Right cardiac atrium (tissue), 5 donors: ENCODE measurements around the gene THUMPD1. TPM values are rescaled to one million over a fixed set of nuclear protein-coding genes. Genes with fewer than 3 reads are reported as not detected.

Experiments
- ATAC-seq, 2 donors: fragments of 200-7000 bp; cut with Tn5 transposase; one replicate each; pipeline versions ENCODE4 v1.8.0 to v1.9.1; 2020; ENCODE audit warnings: moderate library complexity in 2 of 2, mild to moderate bottlenecking in 1 of 2
- DNase-seq, 3 donors: peaks; one replicate each; pipeline ENCODE4 v3.0.0-alpha.2; 2020
- H3K27ac ChIP-seq: one replicate; pipeline ENCODE4 v1.5.1; 2013; ENCODE audit warnings: mild to moderate bottlenecking, low read length, control low read depth, moderate library complexity
- H3K27me3 ChIP-seq: one replicate; pipeline ENCODE4 v1.6.1; 2013; ENCODE audit not compliant: control insufficient read depth, insufficient read depth
- H3K4me1 ChIP-seq: one replicate; pipeline ENCODE4 v1.6.1; 2013; ENCODE audit warnings: low read length; ENCODE audit not compliant: control insufficient read depth, insufficient read depth
- H3K4me3 ChIP-seq: one replicate; pipeline ENCODE4 v1.5.1; 2013; ENCODE audit warnings: low read length, control low read depth
- H3K9me3 ChIP-seq: one replicate; pipeline ENCODE4 v1.6.1; 2013; ENCODE audit warnings: low read length; ENCODE audit not compliant: control insufficient read depth
- WGBS: extraction: QIAGEN DNeasy Blood & Tissue Kit; methylation state at CpG from one replicate; pipeline ENCODE4 v1.1.7; 2013; 5-methylcytosine and 5-hydroxymethylcytosine counted together
- intact Hi-C, 4 donors: fragments of 100-400 bp; cut with DNase I; formaldehyde crosslinking; loops; one replicate each; pipeline versions ENCODE4 v1.11.0 to v1.14.0; 2022 to 2023
- long read RNA-seq, 4 donors: library from polyadenylated mRNA; unstranded; transcript quantifications; one replicate each; pipeline ENCODE4 v2.0.0, GENCODE V29; 2020 to 2021
- polyA plus RNA-seq: library from polyadenylated mRNA; stranded (reverse); fragments of 200-250 nt; gene quantifications from one replicate; pipeline ENCODE4 v1.2.3, GENCODE V29; 2013
- total RNA-seq, 4 donors: library from RNA; stranded (reverse); fragmentation: NEBNext Ultra II Directional; extraction: Animal tissue kit (Norgen Biotek cat#: 25700); gene quantifications; one replicate each; pipeline ENCODE4 v1.2.1, GENCODE V29; 2021
- donor health status: healthy with polysubstance abuse.
- donor health status: DM: no; HTN: yes; CAD: no.
- donor health status: DM: no; HTN: no; CAD: no.
- donor health status: DM: no; HTN: yes; CAD: no; lungs with severe emphysema.
- donor health status: DM: yes; HTN: yes; CAD: no.

The THUMPD1 gene
- total RNA-seq, result 10 to 100 TPM; 21.6 to 22.3 (median 22.0) TPM
- 11.7 TPM for polyA plus RNA-seq
- long read RNA-seq, donor 1, full-length matches to known transcripts, result 57 of 63 reads
- long read RNA-seq, donor 1, partial matches to known transcripts, result 2 of 63 reads
- long read RNA-seq, donor 1, other reads (novel, unspliced or antisense), result 4 of 63 reads
- long read RNA-seq, donor 2, full-length matches to known transcripts, result 16 of 17 reads
- long read RNA-seq, donor 2, partial matches to known transcripts, result 0 of 17 reads
- long read RNA-seq, donor 2, other reads (novel, unspliced or antisense), result 1 of 17 reads
- long read RNA-seq, donor 3, full-length matches to known transcripts, result 110 of 115 reads
- long read RNA-seq, donor 3, partial matches to known transcripts, result 3 of 115 reads
- long read RNA-seq, donor 3, other reads (novel, unspliced or antisense), result 2 of 115 reads
- long read RNA-seq, donor 4, full-length matches to known transcripts, result 17 of 18 reads
- long read RNA-seq, donor 4, partial matches to known transcripts, result 0 of 18 reads
- long read RNA-seq, donor 4, other reads (novel, unspliced or antisense), result 1 of 18 reads

- Histone ChIP-seq H3K4me1 (peaks cover 6% of the 10 kb centered on the region), H3K4me3 (peak within 1 kb of the TSS; percentile 80), H3K9me3 (no peaks in the 10 kb centered on the region), H3K27ac (peak within 1 kb of the TSS; percentile 82), H3K27me3 (no peaks in the 10 kb centered on the region)
- DNase-seq (peak; percentile 97 to 99 (median 99)), ATAC-seq (peak; percentile 98)
- 5% methylated on average over 42 of the region's 42 CpGs for WGBS
- intact Hi-C loops, result no loop called here
These were observed at the start of gene THUMPD1 for GRCh38 chr16:20741554-20742285. THUMPD1 (minus strand) TSS chr16:20741818; CDS start chr16:20741739, 79 bp downstream.

GRCh38 chr16:20789130-20789529, 47.5 kb upstream of the THUMPD1 start:
- no peak for DNase-seq
- H3K9me3 ChIP-seq, result no peaks in the 10 kb centered on the region
- ATAC-seq, result no peak

GRCh38 chr16:20784204-20784603, 42.6 kb upstream of the THUMPD1 start:
- H3K27ac ChIP-seq, result no peak overlapping the region
- no peaks in the 10 kb centered on the region for H3K9me3 ChIP-seq
- no peaks in the 10 kb centered on the region for H3K4me1 ChIP-seq
- H3K27me3 ChIP-seq, result no peaks in the 10 kb centered on the region
- intact Hi-C loops, result no loop called here
- DNase-seq (no peak), ATAC-seq (no peak)
- H3K4me3 ChIP-seq, result no peak overlapping the region

More at GRCh38 chr16:20789130-20789529, 47.5 kb upstream of the THUMPD1 start:
- no peaks in the 10 kb centered on the region for H3K27me3 ChIP-seq
- intact Hi-C loops, result no loop called here
- H3K4me3 ChIP-seq, result no peak overlapping the region
- H3K27ac ChIP-seq, result no peak overlapping the region
- no peaks in the 10 kb centered on the region for H3K4me1 ChIP-seq

- no peak for DNase-seq
- no peak for ATAC-seq
- H3K9me3 ChIP-seq, result no peaks in the 10 kb centered on the region
- no peak overlapping the region for H3K27ac ChIP-seq
- intact Hi-C loops, result no loop called here
- no peaks in the 10 kb centered on the region for H3K4me1 ChIP-seq
- no peak overlapping the region for H3K4me3 ChIP-seq
- WGBS, result 90% methylated on average over 2 of the region's 2 CpGs
- H3K27me3 ChIP-seq, result no peaks in the 10 kb centered on the region
These were observed 40.9 kb upstream of the THUMPD1 start for GRCh38 chr16:20782470-20782869.

- H3K27me3 ChIP-seq, result no peaks in the 10 kb centered on the region
- intact Hi-C loops, result no loop called here
- ATAC-seq (no peak), DNase-seq (no peak)
- 90% methylated on average over 1 of the region's 1 CpG for WGBS
- no peak overlapping the region for H3K4me3 ChIP-seq
- no peak overlapping the region for H3K27ac ChIP-seq
- H3K4me1 ChIP-seq, result no peaks in the 10 kb centered on the region
- no peaks in the 10 kb centered on the region for H3K9me3 ChIP-seq
These were observed 40.1 kb upstream of the THUMPD1 start for GRCh38 chr16:20781697-20782096.

- no peaks in the 10 kb centered on the region for H3K4me1 ChIP-seq
- 62% methylated on average over 7 of the region's 7 CpGs for WGBS
- DNase-seq (peak; percentile 39 to 78 (median 49)), ATAC-seq (peak; percentile 31 to 59)
- H3K9me3 ChIP-seq, result no peaks in the 10 kb centered on the region
- H3K27ac ChIP-seq, result no peak overlapping the region
- no peaks in the 10 kb centered on the region for H3K27me3 ChIP-seq
- intact Hi-C loops, result no loop called here
- H3K4me3 ChIP-seq, result no peak overlapping the region
These were observed 33.2 kb upstream of the THUMPD1 start for GRCh38 chr16:20774703-20775362.

GRCh38 chr16:20773679-20774078, 32.1 kb upstream of the THUMPD1 start:
- DNase-seq (no peak), ATAC-seq (no peak)
- H3K4me1 ChIP-seq, result no peaks in the 10 kb centered on the region
- 92% methylated on average over 3 of the region's 3 CpGs for WGBS
- intact Hi-C loops, result no loop called here
- H3K27ac ChIP-seq, result no peak overlapping the region
- no peaks in the 10 kb centered on the region for H3K27me3 ChIP-seq
- no peaks in the 10 kb centered on the region for H3K9me3 ChIP-seq
- no peak overlapping the region for H3K4me3 ChIP-seq

- Histone ChIP-seq H3K27ac (no peak overlapping the region), H3K27me3 (no peaks in the 10 kb centered on the region), H3K4me3 (no peak overlapping the region), H3K9me3 (no peaks in the 10 kb centered on the region), H3K4me1 (no peaks in the 10 kb centered on the region)
- intact Hi-C loops, result no loop called here
- ATAC-seq (no peak), DNase-seq (no peak)
- 46% methylated on average over 1 of the region's 1 CpG for WGBS
These were observed 27.2 kb upstream of the THUMPD1 start for GRCh38 chr16:20768818-20769217.

GRCh38 chr16:20768121-20768520, 26.5 kb upstream of the THUMPD1 start:
- Histone ChIP-seq H3K4me3 (no peak overlapping the region), H3K27me3 (no peaks in the 10 kb centered on the region), H3K9me3 (no peaks in the 10 kb centered on the region), H3K27ac (no peak overlapping the region), H3K4me1 (no peaks in the 10 kb centered on the region)
- ATAC-seq, result no peak
- DNase-seq, result no peak
- intact Hi-C loops, result no loop called here
- WGBS, result 92% methylated on average over 1 of the region's 1 CpG

- no peak overlapping the region for H3K4me3 ChIP-seq
- H3K4me1 ChIP-seq, result no peaks in the 10 kb centered on the region
- intact Hi-C loops, result no loop called here
- no peak overlapping the region for H3K27ac ChIP-seq
- H3K9me3 ChIP-seq, result no peaks in the 10 kb centered on the region
- no peak for DNase-seq
- ATAC-seq, result no peak
- no peaks in the 10 kb centered on the region for H3K27me3 ChIP-seq
These were observed 26.0 kb upstream of the THUMPD1 start for GRCh38 chr16:20767577-20767976.

- intact Hi-C loops, result no loop called here
- 92% methylated on average over 5 of the region's 5 CpGs for WGBS
- H3K9me3 ChIP-seq, result no peaks in the 10 kb centered on the region
These were observed 24.7 kb upstream of the THUMPD1 start for GRCh38 chr16:20766294-20766693.

More at GRCh38 chr16:20766294-20766693, 24.7 kb upstream of the THUMPD1 start:
- Histone ChIP-seq H3K4me1 (no peaks in the 10 kb centered on the region), H3K4me3 (no peak overlapping the region), H3K27me3 (no peaks in the 10 kb centered on the region), H3K27ac (no peak overlapping the region)
- DNase-seq (no peak), ATAC-seq (no peak)
